WERI-Rb-1 (cell line): ENCODE results near the gene MIPEP.

Source experiments
- DNase-seq: peaks from one replicate; pipeline ENCODE4 v3.0.0-alpha.2; 2020
- H3K27ac ChIP-seq: fragments of 250-450 bp; sonication (Bioruptor Pico); 2 replicates; pipeline ENCODE4 v1.5.1; 2020; ENCODE audit warnings: mild to moderate bottlenecking, moderate library complexity
- H3K27me3 ChIP-seq: fragments of 250-450 bp; sonication (Bioruptor Pico); 2 replicates; pipeline ENCODE4 v1.5.1; 2021; ENCODE audit warnings: mild to moderate bottlenecking, low read depth, moderate library complexity; ENCODE audit not compliant: insufficient read depth, severe bottlenecking
- H3K36me3 ChIP-seq: fragments of 250-450 bp; sonication (Bioruptor Pico); 2 replicates; pipeline ENCODE4 v1.5.1; 2020; ENCODE audit warnings: mild to moderate bottlenecking, moderate library complexity
- H3K4me3 ChIP-seq: 2 replicates; pipeline ENCODE4 v1.5.1; 2011; ENCODE audit warnings: low read depth, mild to moderate bottlenecking, control low read depth, low read length
- H3K9me3 ChIP-seq: fragments of 250-450 bp; sonication (Bioruptor Pico); 2 replicates; pipeline ENCODE4 v1.5.1; 2021; ENCODE audit warnings: mild to moderate bottlenecking, moderate library complexity; ENCODE audit not compliant: severe bottlenecking
- CTCF ChIP-seq: IDR thresholded peaks from 2 replicates; pipeline ENCODE4 v1.5.1; 2011; ENCODE audit warnings: low read depth, mild to moderate bottlenecking, control low read depth, inconsistent platforms, low read length

The MIPEP gene

GRCh38 chr13:23683084-23683483 lies 206.1 kb downstream of the MIPEP start:
- H3K4me3 ChIP-seq = no peak overlapping the region
- no peaks in the 10 kb centered on the region for H3K27me3 ChIP-seq
- peaks cover 11% of the 10 kb centered on the region for H3K9me3 ChIP-seq
- no peak overlapping the region for H3K27ac ChIP-seq
- TF ChIP-seq CTCF = no peak
- DNase-seq = no peak
- H3K36me3 ChIP-seq = no peaks in the 10 kb centered on the region

- Histone ChIP-seq H3K27ac (no peak overlapping the region), H3K36me3 (no peaks in the 10 kb centered on the region), H3K27me3 (no peaks in the 10 kb centered on the region), H3K4me3 (no peak overlapping the region), H3K9me3 (peaks cover 19% of the 10 kb centered on the region)
- no peak for TF ChIP-seq CTCF
- no peak for DNase-seq
Measured at GRCh38 chr13:23680845-23681669, 208.1 kb downstream of the MIPEP start.
